ENCODE measurements around the gene PLXDC2. TPM values are rescaled to one million over a fixed set of nuclear protein-coding genes. Genes with fewer than 3 reads are reported as not detected.

PLXDC2 gene
- total RNA-seq, 1 experiment from 2014 or later: 38.7 TPM

DNA sequence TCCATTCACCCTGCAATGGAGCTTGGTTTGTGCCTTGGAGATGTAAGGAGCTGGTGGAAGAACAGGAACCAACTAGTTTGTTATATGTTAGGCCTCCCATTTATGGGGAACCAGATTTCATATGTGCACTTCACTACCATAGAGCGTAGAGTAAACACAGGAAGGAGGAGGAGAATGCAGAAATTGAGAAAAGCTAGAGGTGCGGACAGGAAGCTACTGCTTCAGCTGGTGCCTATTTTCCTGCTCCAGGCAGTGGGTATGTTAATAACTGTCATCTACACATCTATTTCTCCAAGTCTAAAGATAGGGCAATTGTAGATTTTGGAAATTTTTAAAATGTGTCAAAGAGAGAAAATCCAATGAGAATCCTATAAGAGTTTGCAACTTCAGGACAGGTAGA lies 482.2 kb downstream of the PLXDC2 start:
- Histone ChIP-seq H2BK5ac (ENCODE audit: insufficient read length, low read length) (no peak overlapping the region), H3K27me3 (ENCODE audit: insufficient read depth, low read length) (no peaks in the 10 kb centered on the region), H2AK5ac (ENCODE audit: insufficient read length, low read length) (no peak overlapping the region), H3T11ph (ENCODE audit: low read length) (no peak overlapping the region), H2BK20ac (ENCODE audit: low read depth, low read length, poor library complexity, severe bottlenecking) (no peak overlapping the region), H3K79me1 (ENCODE audit: insufficient read depth, low read depth, low read length, poor library complexity, severe bottlenecking) (no peaks in the 10 kb centered on the region), H3K4me2 (ENCODE audit: insufficient read depth, insufficient read length, low read length) (no peak overlapping the region), H3K27ac (ENCODE audit: insufficient read length, low read depth, low read length) (no peak overlapping the region), H3K4me1 (ENCODE audit: insufficient read depth, low read length) (no peaks in the 10 kb centered on the region), H2BK120ac (ENCODE audit: low read depth, low read length, poor library complexity, severe bottlenecking) (no peak overlapping the region), H4K8ac (replicated peaks; ENCODE audit: insufficient read length, low read depth, low read length) (no peak overlapping the region), H4K91ac (ENCODE audit: insufficient read length, low read depth, low read length) (no peak overlapping the region), H3K23me2 (ENCODE audit: insufficient read length, low read depth, low read length, poor library complexity, severe bottlenecking) (no peaks in the 10 kb centered on the region), H4K20me1 (ENCODE audit: control insufficient read depth, insufficient read depth, insufficient read length) (no peaks in the 10 kb centered on the region), H3K56ac (ENCODE audit: insufficient read length, low read depth, low read length) (no peak overlapping the region), H3K4ac (ENCODE audit: low read depth, low read length) (no peak overlapping the region), H2AFZ (ENCODE audit: low read length) (no peak overlapping the region), H3K9ac (ENCODE audit: extremely low read depth, insufficient read length, low read length) (no peak overlapping the region), H3K9me3 (ENCODE audit: control insufficient read depth, low read depth, low read length) (peaks cover 13% of the 10 kb centered on the region), H2BK15ac (ENCODE audit: low read depth, low read length) (no peak overlapping the region), H2BK12ac (ENCODE audit: insufficient read length, low read depth, low read length) (no peak overlapping the region), H3K23ac (ENCODE audit: insufficient read length, low read depth, low read length) (no peak overlapping the region), H4K5ac (ENCODE audit: insufficient read length, low read depth, low read length) (no peak overlapping the region), H3K79me2 (ENCODE audit: insufficient read depth, low read length) (no peaks in the 10 kb centered on the region), H3K18ac (ENCODE audit: insufficient read length, low read depth, low read length) (no peak overlapping the region), H3K14ac (ENCODE audit: insufficient read depth, low read length) (no peak overlapping the region)
- no CpG with 5 or more reads among the region's 2 CpGs for WGBS (ENCODE audit: extremely low coverage, insufficient read length, low lambda C conversion rate)
- Mint-ChIP-seq H3K9me3 (peaks cover 53 to 63% of the 10 kb centered on the region in 2 experiments), H3K4me1 (peaks cover 0 to 11% of the 10 kb centered on the region in 2 experiments; a peak in 2 of 4 replicates), H3K27me3 (ENCODE audit: low read depth) (no peaks in the 10 kb centered on the region), H3K4me3 (no peak overlapping the region), H3K36me3 (ENCODE audit: insufficient read depth in 1 of 3, low read depth in 3 of 3) (peaks cover 25 to 62% (median 38%) of the 10 kb centered on the region in 3 experiments), H3K27ac (no peak overlapping the region)
- DNase-seq: no peak
- TF ChIP-seq, protein P1, sequence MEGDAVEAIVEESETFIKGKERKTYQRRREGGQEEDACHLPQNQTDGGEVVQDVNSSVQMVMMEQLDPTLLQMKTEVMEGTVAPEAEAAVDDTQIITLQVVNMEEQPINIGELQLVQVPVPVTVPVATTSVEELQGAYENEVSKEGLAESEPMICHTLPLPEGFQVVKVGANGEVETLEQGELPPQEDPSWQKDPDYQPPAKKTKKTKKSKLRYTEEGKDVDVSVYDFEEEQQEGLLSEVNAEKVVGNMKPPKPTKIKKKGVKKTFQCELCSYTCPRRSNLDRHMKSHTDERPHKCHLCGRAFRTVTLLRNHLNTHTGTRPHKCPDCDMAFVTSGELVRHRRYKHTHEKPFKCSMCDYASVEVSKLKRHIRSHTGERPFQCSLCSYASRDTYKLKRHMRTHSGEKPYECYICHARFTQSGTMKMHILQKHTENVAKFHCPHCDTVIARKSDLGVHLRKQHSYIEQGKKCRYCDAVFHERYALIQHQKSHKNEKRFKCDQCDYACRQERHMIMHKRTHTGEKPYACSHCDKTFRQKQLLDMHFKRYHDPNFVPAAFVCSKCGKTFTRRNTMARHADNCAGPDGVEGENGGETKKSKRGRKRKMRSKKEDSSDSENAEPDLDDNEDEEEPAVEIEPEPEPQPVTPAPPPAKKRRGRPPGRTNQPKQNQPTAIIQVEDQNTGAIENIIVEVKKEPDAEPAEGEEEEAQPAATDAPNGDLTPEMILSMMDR (conservative IDR thresholded peaks at IDR 0.05): no peak

Measured in H9 (cell line).